ENCODE measurements around the gene ABCC11. TPM values are rescaled to one million over a fixed set of nuclear protein-coding genes. Genes with fewer than 3 reads are reported as not detected.

Gene ABCC11
- total RNA-seq, 1 experiment from 2014 or later: not detected

DNA sequence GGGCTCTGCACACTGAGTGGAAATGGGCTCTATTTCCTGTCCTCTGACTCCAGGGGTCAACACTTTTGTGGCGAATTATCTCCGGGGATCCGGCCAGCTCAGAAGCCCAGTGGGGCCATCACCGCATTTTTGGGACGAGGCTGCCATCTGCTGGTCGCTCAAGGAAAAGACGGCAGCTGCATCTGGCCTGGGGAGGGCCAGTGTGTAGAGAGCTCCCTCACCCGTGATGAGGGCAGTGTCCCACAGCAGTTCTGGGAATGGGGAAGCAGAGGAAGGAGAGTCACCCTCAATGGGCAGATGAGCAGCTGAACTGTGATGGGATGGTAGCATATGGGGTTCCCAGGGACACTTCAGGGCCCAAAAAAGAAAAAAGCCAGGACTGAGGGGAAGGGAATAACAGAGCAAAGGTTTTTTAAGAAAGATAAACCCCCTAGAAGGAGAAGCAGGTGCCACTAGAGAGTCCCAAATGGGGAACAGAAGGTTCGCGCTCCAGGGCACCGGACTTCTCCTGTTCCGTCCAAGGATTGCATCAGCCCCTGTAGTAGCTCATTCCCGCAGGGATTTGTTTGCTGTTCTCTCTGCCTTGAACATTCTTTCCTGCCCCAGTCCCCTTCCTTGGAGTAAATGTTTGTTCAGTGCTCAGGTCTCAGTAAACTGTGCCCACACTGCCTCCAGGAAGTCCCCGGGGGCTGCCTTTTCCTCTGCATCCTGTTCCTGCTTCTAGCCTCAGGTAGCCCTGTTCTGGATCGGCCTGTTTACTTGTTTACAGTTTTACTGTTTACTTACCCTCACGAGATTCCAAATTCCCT is 82.2 kb downstream of the ABCC11 start:
- peak; percentile 75 for DNase-seq (ENCODE audit: low read depth)

DNA sequence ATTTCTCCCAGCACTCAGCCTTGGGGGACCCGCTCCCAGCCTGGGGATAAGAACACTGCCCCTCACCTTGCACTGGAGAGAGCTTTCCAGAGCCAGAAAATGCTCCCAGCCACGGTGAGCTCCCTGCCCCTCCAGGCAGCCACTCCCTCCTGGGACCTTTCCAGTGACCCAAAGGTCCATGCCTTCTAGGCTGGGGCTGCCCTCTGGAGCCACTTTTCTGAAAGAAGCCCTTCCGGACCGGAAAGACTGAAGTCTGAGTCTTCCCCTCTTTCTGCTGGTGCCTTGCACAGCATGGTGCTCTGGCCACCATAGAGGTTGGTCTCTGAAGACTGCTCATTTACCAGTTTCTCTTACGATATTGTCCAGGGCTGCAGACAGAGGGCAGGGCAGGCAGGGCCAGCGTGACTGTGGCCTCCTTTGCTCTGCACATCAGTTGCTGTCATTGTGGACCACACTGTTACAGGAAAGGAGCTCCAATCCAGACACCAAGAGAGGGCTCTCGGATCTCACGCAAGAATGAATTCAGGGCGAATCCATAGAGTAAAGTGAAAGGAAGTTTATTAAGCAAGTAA is 84.4 kb downstream of the ABCC11 start:
- no peak for DNase-seq (ENCODE audit: low read depth)

DNA sequence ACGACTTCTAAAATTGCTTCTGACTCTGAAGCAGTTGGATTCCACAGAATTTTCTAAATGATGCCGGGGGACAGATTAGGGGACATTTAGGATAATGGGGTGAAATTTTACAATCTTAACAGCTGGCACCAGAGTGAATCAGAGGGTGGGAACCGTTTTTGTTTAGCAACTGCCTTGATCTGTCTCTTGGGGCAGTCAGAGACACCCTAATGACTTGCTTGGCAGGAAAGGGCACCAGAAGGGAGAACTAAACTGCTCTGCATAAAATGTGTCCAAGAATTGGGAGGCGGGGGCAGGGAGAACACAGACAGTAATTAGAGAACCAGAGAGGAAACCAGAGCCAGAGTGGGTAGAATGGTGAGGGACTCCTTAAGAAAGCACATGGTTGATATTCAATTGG is 85.4 kb downstream of the ABCC11 start:
- DNase-seq (ENCODE audit: low read depth): no peak

DNA sequence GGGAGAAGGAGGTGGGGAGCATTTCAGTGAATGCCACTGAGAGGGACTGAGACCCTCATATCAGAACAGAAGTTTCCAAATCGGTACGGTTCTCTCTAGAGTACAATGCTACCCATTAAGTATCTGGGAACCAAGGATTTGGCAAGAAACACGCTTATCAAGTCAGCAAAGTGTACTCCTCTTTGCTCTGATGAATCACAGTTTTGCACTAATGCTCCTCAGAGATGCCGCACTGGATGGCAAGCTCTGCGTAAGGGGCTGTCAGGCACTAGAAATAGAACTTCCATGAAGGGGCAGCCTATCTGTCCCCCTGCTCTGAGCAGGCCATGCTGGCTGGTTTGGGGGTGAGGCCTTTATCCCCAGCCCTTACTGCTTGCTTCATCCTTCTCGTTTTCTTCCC is 86.8 kb downstream of the ABCC11 start:
- no peak for DNase-seq (ENCODE audit: low read depth)

DNA sequence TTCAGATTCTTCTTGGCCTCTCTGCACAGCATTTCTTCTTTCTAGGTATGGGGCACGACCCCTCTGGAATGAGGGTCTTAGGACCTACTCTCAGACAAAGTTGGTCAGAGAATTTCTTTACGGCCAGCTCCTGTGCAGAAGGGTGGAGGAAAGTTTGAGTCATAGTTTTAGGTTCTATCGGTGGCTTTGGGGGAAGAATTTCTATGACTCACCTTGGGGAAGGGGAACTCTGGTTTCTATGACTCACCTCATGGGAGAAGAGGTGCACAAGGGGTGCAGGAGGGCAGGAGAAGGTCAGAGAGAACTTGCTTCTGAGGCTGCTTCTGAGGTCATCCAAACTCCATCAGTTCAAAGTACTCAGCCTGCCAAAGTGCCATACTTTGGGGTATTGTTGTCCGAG is 89.0 kb downstream of the ABCC11 start:
- peak; percentile 84 for DNase-seq (ENCODE audit: low read depth)

DNA sequence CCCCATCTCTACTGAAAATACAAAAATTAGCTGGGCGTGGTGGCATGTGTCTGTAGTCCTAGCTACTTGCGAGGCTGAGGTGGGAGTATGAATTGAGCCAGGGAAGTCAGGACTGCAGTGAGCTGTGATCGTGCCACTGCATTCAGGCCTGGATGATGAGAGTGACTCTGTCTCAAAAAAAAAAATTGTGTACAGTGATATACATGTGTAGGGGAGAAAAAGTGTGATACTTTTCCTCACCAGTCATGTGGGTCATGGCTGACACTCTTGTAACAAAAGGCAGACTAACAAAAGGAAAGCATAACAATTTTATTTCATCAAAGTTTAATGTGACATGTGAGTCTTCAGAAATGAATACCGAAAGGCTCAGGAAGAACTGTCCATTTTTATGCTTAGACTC is 89.5 kb downstream of the ABCC11 start:
- no peak for DNase-seq (ENCODE audit: low read depth)

DNA sequence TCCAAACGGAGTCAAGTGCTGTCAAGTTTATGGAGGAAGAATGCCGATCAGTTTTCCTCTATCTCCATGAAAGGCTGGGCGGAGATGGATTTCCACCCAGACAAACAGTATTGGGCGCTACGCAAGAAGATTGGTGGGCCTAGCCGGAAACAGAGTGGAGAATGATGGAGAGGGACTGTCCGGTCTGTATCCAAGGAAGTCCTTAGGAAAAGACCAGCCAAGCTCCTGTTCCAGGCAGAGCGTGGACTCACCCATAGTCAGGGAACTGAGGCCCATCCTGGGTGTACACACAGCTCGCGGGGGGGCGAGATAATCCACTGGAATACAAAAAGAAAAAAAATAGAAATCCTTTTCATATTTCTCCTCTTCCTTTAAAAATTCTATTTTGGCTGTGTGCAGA is 90.0 kb downstream of the ABCC11 start:
- DNase-seq (ENCODE audit: low read depth): no peak

DNA sequence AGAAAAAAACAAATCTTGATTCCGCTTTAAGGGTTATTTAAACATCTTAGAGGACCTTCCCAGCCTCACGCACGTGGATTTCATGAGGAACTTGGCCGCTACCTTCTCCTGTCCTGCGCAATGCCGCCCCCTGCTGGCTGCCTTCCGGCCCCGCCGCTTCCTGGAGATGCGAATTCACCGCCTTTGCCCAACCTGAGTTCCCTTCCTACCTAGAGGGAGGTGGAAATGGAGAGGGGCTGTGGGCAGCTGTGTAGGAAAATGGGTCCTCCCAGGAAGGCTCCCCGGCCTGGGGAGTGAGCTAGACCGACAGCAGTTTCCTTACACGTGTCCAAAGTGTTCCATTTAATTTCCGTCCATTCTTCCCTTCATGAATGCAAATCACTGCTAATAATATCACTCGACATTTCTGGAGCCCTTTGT is 90.5 kb downstream of the ABCC11 start:
- peak; percentile 84 for DNase-seq (ENCODE audit: low read depth)

DNA sequence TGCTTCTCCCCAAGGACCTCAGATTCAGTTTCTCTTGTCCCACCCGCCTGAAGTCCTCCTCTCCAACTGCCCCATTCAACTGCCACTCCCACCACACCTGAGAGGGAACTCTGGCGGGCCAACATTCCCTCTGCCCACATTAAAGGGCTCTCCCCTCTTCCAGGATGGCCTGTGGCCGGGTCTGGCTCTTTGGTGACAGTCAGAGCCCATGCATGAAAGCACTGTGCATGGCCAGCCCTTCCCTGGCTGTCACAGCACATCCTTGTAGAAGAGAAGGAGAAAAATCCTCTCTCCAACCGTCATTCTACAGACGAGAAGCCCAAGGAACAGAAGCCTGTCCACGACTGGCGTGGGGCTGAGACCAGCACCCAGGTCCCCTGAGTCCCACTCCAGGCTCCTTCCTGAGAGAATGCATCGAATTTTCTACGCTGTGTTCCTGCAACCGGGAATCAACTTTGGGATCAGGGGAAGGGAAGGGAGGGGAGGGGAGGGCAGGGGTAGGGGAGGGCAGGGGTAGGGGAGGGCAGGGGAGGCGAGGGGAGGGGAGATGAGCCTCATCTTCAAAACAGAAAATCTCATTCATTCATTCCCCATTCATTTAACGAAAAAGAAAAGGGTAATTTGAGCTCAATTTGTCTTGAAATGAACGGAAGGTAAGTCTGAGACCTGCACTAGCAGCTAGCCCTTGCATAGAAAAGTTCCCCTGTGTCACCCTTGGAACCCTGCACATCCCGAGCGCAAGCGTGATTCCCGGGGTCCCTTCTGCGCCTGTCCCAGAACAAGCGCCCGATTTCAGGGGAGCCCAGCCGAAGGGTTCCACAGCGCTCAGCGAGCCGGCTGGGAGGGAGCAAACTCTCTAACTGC is 91.2 kb downstream of the ABCC11 start, which contains the start of gene ABCC12:
ABCC12 (minus strand) TSS at position 68 of the 864 bp plus-strand sequence. CDS start 9,569 bp downstream, outside the sequence.
- DNase-seq (ENCODE audit: low read depth): no peak

DNA sequence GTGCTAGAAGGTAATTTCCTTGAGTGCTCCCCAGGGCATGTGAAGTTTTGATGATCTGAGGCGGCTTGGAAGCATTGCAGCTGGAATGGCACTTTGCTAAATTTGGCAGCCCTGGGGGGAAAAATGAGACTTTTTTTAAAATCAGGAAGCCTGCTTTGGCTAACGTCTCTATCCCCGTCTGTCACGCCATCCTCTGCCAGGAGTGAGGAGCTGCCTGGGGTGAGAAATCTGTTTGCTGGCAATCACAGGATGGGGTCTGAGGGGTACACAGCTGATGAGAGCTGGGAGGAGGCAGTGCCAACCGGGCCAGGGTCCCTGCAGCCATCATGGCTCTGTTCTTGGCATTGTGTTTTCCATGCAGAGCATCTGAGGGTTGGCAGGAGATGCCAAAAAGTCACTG is 93.6 kb downstream of the ABCC11 start:
- peak; percentile 17 for DNase-seq (ENCODE audit: low read depth)

DNA sequence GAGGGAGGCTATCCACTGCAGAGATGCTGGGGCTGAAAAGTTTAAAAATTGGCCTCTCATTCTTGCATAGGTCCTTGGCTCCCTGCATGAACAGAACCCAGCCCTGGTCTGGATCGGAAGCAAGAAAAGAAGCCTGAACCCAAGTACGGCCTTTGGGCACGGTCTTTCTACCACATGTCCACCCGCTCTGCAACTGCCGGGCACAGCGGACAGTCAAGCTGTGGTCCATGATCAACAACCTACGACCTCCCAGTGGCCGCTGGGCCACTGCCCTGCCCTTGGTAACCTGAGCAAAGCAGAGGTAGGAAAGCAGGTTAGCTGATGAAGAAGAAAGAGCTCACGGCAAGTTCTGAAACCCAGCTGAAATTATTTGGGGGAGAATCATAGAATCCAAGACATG is 95.1 kb downstream of the ABCC11 start:
- DNase-seq (ENCODE audit: low read depth): no peak

DNA sequence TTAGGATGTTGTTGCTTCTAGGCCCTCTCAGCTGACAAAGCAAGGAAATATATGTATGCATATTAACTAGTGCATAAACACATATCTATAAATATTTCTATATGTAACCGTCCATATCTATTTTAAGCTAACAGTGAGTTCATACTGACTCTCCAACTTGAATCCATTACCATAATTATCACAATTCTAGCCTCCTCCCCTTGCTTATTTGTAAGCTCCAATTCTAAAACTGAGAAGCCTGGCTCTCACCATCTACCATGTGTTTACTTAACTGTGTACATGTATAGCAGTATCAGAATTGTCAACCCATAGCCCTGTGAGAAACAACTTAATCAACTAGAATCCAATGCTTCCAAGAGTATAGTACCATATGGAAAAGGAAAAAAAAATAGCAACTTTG is 96.6 kb downstream of the ABCC11 start:
- no peak for DNase-seq (ENCODE audit: low read depth)

DNA sequence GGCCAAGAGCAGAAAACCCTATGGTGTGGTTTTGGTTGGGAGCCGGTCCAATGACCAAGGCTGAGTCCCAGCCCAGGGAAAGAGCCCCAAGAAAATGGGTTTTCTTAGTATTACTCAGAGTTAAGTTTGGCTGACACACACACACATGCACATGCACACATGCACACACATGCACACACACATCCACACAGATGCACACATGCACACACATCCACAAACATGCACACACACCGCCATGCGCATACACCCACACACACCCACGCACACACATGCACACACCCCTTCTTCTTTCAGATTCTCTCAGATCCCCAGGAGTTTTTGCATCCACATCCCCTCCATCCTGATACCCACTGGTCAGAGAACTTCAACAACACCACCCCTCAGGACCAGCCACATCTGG is 100.6 kb downstream of the ABCC11 start:
- no peak for DNase-seq (ENCODE audit: low read depth)

DNA sequence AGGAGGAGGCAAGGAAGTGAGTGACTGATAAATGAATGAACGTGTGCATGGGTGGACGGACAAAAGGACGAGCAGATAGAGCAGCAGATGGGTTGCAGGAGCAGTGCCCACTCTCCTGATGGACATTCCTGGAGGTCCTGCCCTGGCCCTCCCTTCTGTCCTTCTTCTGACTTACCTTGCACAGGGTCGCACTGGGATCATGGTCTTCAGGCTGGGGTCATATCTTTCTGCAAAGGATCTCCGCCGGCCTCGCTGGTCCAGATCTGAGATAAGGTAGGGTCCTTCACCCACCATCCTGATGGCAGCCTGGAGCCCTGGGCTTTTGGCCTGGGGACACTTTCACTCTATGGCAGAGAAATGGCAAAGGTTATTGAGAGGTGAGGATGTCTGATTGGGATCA is 101.2 kb downstream of the ABCC11 start:
- DNase-seq (ENCODE audit: low read depth): no peak

DNA sequence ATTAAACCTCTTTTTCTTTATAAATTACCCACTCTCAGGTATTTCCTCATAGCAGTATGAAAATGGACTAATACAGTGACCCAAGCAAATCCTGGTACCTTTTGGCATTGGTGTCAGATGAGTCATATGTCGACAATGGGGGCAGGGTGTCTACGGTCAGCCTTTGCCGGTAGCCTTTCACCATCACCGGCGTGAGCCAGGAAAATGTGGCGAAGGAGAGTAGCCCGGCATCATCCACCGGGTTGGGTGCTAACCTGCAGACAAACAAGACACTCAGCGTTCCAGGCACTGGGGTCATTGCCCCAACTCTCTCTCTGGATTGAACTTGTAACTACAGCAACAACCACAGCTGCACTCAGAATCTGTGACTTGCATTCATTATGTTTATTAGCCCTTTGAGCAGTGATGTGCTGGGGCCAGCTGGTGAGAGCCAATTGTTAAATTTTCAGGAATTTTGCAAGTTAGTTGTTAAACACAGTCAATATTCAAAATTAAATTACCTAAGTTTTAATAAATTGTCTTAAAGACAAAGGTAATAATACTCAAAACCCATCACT is 103.4 kb downstream of the ABCC11 start:
- no peak for DNase-seq (ENCODE audit: low read depth)

DNA sequence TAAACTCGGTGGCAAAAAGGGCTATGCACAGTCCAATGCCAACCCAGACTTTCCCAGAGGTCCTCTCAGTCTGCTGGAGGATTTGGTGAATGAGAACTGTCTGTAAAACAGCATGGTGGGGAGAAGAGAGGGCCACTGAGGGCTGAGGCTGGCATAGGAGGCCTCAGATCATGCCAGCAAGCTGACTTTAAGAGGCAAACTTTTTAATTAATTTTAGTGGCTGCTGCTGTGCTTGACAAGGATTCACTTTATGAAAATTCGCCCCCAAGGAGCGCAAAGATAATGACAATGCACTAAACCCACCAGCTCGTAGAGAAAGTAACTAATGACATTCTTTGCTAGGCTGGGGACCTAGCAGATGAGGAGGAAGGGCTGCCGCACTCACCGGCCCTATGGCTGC is 106.5 kb downstream of the ABCC11 start:
- no peak for DNase-seq (ENCODE audit: low read depth)

DNA sequence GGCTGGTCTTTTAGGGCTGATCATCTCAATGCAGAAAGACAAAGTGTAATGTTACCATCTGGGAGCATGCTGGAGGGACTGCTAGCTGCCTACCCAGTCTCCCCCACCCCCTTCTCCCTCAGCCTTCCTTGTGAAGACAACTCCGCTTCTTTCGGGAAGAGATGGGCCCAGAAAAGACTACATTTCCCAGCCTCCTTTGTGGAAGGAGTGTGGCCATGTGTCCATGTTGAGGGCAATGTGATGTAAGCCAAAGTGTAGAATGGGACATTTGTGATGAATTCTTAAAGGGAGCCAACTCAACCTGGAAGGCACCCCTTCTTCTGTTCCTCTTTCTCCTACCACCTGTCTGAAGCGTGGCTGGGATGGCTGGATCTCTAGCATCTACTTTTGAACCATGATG is 107.8 kb downstream of the ABCC11 start:
- DNase-seq (ENCODE audit: low read depth): no peak

DNA sequence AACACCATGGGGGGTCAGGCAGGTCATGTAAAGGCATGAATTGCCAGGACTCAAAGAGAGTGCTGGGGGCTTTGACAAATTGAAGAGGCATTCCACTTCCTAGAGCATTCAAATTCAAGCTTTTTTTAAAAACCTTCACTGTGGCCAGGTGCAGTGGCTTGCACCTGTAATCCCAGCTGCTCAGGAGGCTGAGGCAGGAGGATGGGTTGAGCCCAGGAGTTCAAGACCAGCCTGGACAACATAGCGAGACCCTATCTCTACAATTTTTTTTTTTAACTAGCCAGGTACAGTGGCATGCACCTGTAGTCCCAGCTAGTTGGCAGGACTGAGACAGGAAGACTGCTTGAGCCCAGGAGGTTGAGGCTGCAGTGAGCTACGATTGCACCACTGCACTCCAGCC is 108.8 kb downstream of the ABCC11 start:
- DNase-seq (ENCODE audit: low read depth): no peak

DNA sequence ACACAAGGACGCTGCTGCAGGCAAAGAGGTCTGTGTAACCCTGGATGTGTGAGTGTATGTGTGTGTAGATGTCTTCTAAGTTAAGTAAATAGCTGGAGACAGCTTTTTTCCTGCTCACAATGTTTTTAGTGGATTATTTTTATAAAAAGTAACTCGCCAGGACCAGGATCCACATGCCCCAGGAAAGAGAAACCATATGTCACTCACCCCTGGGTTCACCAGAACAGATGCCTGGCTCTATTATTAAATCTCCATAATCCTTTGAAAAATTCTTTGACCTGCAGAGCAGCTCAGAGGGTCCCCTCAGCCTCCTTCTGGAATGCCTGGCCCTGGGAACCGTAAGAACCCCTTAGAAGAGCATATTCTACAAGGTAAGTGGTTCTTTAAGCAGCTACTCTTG is 109.5 kb downstream of the ABCC11 start:
- DNase-seq (ENCODE audit: low read depth): no peak

DNA sequence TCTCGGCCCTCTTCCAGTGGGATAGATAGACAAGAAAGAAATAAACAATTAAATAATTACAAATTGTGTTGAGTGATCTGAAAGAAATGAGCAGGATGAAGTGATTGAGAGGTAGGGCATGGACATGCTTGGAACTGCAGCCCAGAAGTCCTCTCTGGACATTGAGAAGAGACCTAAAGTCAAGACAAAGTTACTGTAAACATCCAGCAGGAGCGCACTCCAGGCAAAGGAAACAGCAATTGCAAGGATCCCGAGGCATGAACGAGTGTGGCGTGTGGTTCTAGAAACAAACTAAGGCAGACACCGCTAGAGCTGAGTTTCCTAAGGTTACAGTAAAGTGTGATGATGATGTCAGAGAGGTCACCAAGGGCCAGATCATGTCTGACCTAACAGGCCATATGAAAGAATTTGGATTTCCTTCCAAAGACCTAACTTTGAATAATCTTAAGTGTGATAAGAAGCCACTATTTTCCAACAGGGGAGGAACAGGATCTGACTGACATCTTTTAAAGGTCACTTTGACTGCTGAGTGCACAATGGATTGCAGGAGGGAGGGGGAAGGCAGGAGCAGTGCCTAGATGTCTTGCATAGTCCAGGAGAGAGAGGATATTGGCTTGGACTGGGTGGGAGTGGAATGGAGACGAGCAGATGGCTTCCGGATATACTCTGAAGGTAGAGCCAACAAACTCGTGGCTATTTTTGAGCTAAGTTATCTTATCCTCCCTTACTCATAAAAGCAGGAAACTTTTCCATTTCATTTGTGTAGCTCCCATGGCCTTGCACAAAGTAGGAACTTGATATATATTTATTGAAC is 110.6 kb downstream of the ABCC11 start:
- DNase-seq (ENCODE audit: low read depth): no peak

DNA sequence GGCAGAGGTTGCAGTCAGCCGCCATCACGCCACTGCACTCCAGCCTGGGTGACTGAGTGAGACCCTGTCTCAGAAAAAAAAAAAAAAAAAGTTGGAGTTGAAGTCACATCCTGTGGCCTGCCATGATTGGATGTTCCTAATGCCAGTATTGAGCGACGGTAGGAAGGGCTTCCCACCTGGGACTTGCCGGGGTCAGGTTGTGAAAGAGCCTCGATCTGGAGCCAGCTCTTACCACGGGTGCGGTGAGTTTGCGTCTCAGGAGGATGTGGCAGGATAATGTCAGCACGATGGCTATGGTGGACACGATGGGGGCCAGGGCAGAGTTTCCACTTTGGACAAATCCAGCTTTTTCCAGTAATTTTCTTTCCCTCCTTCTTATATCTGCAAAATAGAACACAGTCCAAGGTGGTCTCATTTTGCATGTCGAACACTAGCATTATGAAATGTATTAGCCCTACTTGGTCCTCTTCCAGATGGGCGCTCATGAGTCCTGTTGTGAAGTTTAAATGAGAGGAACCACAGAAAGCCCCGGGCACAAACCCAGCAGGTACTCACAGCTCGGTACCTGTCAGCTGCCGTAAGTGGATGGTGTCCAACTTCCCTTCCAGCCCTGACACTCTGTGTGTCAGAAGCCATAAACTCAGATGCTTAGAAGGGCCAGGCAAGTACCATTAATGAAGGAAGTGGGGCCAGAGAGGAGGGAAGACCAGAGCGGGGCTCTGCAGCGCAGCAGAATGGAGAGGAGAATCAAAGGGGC is 113.7 kb downstream of the ABCC11 start:
- no peak for DNase-seq (ENCODE audit: low read depth)

Data from Daoy (cell line).